ENCODE data around the gene ZCCHC7. TPM values are rescaled to one million over a fixed set of nuclear protein-coding genes. Genes with fewer than 3 reads are reported as not detected.
"Not testable (repeated sequence)": the region's sequence is repeated elsewhere in the genome, so short reads cannot be mapped to it uniquely, and the experiment has no call there.

ZCCHC7 gene
- total RNA-seq, 4 donors from 2014 or later = 12.1 to 19.1 (median 15.6) TPM

DNA sequence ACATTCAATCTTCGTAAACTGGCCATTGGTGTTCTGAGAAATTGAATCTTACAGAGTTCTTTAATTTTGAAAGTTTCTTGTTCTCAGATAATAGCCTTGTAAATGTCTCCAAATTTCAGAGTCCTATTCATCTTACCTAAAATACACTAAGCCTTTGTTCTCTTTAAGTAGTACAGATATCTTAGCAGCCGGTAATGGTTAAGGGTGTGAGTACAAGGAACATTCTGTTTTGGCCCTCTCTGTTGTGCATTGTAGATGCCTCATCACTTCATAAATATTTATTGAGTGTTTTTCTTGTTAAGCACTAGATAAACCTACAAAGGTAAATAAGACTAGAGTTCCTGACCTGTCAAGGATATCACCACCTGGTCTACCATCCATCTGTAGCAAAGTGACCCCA lies 35.2 kb downstream of the ZCCHC7 start:
- WGBS = 99% methylated on average over 2 of the region's 2 CpGs
- TF ChIP-seq EP300 (IDR thresholded peaks at IDR 0.05) = no peak
- no peak for TF ChIP-seq POLR2AphosphoS5 (IDR thresholded peaks at IDR 0.05)
- TF ChIP-seq POLR2A (IDR thresholded peaks at IDR 0.05; ENCODE audit: low read depth) = no peak
- TF ChIP-seq, protein P1, sequence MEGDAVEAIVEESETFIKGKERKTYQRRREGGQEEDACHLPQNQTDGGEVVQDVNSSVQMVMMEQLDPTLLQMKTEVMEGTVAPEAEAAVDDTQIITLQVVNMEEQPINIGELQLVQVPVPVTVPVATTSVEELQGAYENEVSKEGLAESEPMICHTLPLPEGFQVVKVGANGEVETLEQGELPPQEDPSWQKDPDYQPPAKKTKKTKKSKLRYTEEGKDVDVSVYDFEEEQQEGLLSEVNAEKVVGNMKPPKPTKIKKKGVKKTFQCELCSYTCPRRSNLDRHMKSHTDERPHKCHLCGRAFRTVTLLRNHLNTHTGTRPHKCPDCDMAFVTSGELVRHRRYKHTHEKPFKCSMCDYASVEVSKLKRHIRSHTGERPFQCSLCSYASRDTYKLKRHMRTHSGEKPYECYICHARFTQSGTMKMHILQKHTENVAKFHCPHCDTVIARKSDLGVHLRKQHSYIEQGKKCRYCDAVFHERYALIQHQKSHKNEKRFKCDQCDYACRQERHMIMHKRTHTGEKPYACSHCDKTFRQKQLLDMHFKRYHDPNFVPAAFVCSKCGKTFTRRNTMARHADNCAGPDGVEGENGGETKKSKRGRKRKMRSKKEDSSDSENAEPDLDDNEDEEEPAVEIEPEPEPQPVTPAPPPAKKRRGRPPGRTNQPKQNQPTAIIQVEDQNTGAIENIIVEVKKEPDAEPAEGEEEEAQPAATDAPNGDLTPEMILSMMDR (IDR thresholded peaks at IDR 0.05) = no peak

DNA sequence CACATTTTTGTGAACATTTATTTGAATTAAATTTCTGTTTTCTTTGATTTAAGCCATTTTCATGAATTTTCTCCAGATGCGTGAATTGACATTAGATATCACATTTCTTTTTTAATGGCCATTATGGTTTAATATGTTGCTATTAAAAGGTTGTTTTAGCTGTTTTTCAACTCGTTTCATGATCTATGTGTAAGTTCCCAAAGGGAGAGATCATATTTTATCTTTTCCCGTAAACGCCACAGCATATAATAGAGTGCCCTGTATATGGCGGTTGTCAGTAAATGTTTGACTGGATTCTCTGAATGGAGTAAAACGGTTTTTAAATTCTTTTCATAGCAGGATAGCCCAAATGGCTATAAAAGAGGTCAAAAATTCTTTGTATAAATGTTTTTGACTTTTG lies 35.8 kb downstream of the ZCCHC7 start:
- Histone ChIP-seq H3K36me3 (peaks cover 0 to 25% (median 5%) of the 10 kb centered on the region in 4 donors), H3K4me1 (no peaks in the 10 kb centered on the region), H3K27ac (replicated peaks in 1 of 4) (no peak overlapping the region), H3K27me3 (no peaks in the 10 kb centered on the region), H3K9me3 (no peaks in the 10 kb centered on the region), H3K4me3 (no peak overlapping the region)
- intact Hi-C loops (cut with DNase I) = no loop called here
- WGBS = 94% methylated on average over 6 of the region's 6 CpGs
- no peak for DNase-seq (ENCODE audit: extremely low spot score)
- TF ChIP-seq EP300 (IDR thresholded peaks at IDR 0.05) (no peak), POLR2A (IDR thresholded peaks at IDR 0.05; ENCODE audit: low read depth) (no peak), POLR2AphosphoS5 (IDR thresholded peaks at IDR 0.05) (no peak)
- TF ChIP-seq, protein P1 (IDR thresholded peaks at IDR 0.05) = no peak

More for the DNA sequence above, 35.2 kb downstream of the ZCCHC7 start:
- H3K27me3 ChIP-seq = no peaks in the 10 kb centered on the region
- no peak overlapping the region for H3K27ac ChIP-seq (replicated peaks in 1 of 4)
- no peak overlapping the region for H3K4me3 ChIP-seq
- H3K4me1 ChIP-seq = no peaks in the 10 kb centered on the region
- H3K36me3 ChIP-seq = peaks cover 0 to 21% (median 4%) of the 10 kb centered on the region in 4 donors
- no peak for DNase-seq (ENCODE audit: extremely low spot score)
- no peaks in the 10 kb centered on the region for H3K9me3 ChIP-seq
- intact Hi-C loops (cut with DNase I) = no loop called here

DNA sequence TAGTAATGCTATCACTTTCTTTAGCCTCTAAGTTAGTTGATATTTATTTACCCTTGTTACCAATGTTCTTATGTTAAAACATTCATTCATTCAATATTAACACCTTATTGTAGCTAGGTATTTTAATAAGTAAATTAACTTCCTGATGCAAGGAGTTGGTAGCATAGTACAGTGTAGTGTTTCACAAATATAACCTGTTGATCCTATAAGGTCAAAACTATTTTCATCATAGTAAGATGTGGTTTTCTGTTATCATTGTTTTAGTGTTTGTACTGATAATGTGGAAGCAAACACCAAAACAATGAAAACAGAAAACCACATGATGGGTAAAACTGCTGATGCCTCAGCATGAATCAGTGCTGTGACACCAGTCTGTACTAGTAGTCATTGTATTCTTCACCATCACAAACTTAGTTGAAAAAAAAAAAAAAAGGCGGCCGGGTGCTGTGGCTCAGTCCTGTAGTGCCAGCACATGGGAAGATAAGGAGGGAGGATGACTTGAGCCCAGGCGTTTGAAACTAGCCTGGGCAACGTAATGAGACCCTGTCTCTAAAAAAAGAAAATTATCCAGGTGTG lies 36.5 kb downstream of the ZCCHC7 start:
- TF ChIP-seq POLR2AphosphoS5 (IDR thresholded peaks at IDR 0.05) (no peak), POLR2A (IDR thresholded peaks at IDR 0.05; ENCODE audit: low read depth) (no peak), EP300 (IDR thresholded peaks at IDR 0.05) (no peak)
- Histone ChIP-seq H3K9me3 (no peaks in the 10 kb centered on the region), H3K4me1 (no peaks in the 10 kb centered on the region), H3K4me3 (no peak overlapping the region), H3K27ac (replicated peaks in 1 of 4) (no peak overlapping the region), H3K27me3 (no peaks in the 10 kb centered on the region), H3K36me3 (peaks cover 0 to 31% (median 8%) of the 10 kb centered on the region in 4 donors)
- intact Hi-C loops (cut with DNase I) = no loop called here
- 90% methylated on average over 4 of the region's 4 CpGs for WGBS
- no peak for DNase-seq (ENCODE audit: extremely low spot score)

DNA sequence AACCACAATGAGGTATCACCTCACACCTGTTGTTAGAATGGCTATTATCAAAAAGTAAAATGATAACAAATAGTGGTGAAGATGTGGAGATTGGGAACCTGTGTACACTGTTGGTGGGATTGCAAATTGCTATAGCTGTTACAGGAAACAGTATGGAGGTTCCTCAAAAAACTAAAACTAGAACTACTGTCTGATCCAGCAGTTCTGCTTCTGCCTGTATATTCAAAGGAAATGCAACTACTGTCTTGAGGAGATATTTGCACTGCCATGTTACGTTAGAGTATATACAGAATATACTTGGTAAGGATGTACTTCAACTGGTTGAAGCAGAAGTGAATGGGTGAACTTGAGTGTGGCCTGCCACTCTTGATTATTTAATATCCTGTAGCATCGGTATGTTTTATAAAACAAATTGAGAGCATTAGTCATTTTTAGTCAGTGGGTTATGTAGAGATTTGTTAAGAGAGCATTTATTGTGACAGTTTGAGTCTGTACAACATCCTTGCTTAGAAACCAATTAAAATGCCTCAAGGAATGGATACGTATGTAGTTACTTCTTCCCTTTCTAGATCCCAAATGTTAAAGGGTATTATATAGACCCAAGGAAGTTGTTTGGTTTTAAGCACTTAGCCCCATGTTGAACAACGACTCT lies 37.5 kb downstream of the ZCCHC7 start:
- no peaks in the 10 kb centered on the region for H3K9me3 ChIP-seq
- TF ChIP-seq POLR2AphosphoS5 (IDR thresholded peaks at IDR 0.05) = no peak
- no peak for TF ChIP-seq POLR2A (IDR thresholded peaks at IDR 0.05; ENCODE audit: low read depth)
- no peak for TF ChIP-seq EP300 (IDR thresholded peaks at IDR 0.05)
- TF ChIP-seq, protein P1 (IDR thresholded peaks at IDR 0.05) = no peak
- DNase-seq (ENCODE audit: extremely low spot score) = no peak
- H3K36me3 ChIP-seq = peaks cover 0 to 39% (median 13%) of the 10 kb centered on the region in 4 donors
- intact Hi-C loops (cut with DNase I) = no loop called here
- 87% methylated on average over 4 of the region's 4 CpGs for WGBS
- no peak overlapping the region for H3K27ac ChIP-seq (replicated peaks in 1 of 4)
- no peaks in the 10 kb centered on the region for H3K27me3 ChIP-seq
- H3K4me1 ChIP-seq = no peaks in the 10 kb centered on the region
- H3K4me3 ChIP-seq = no peak overlapping the region

DNA sequence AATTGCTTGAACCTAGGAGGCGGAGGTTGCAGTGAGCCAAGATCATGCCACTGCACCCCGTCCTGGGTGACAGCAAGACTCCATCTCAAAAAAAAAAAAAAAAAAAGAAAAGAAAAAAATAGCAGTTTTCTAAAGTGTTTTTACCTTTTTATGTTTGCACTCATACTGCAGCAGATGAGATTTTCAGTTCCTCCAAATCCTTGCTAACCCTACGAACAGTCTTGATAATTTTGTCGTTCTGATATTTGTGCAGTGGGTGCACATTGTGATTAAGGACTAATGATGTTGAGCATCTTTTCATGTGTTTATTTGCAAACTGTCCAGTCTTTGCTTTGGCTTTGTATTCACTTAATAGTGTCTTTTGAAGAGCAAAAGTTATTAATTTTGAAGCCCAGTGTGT lies 42.9 kb downstream of the ZCCHC7 start:
- DNase-seq (ENCODE audit: extremely low spot score) = no peak
- no peaks in the 10 kb centered on the region for H3K9me3 ChIP-seq
- H3K36me3 ChIP-seq = peaks cover 0 to 37% (median 18%) of the 10 kb centered on the region in 4 donors
- WGBS = 95% methylated on average over 4 of the region's 4 CpGs
- no peak for TF ChIP-seq POLR2A (IDR thresholded peaks at IDR 0.05; ENCODE audit: low read depth)
- no peak for TF ChIP-seq EP300 (IDR thresholded peaks at IDR 0.05)
- TF ChIP-seq, protein P1 (IDR thresholded peaks at IDR 0.05) = no peak
- TF ChIP-seq POLR2AphosphoS5 (IDR thresholded peaks at IDR 0.05) = no peak
- no peak overlapping the region for H3K4me3 ChIP-seq
- no peak overlapping the region for H3K27ac ChIP-seq (replicated peaks in 1 of 4)
- no peaks in the 10 kb centered on the region for H3K4me1 ChIP-seq
- intact Hi-C loops (cut with DNase I) = loop anchor here (10.0 kb wide), 1 partner anchor 62 kb away; no protein-coding TSS in a partner anchor
- no peaks in the 10 kb centered on the region for H3K27me3 ChIP-seq

DNA sequence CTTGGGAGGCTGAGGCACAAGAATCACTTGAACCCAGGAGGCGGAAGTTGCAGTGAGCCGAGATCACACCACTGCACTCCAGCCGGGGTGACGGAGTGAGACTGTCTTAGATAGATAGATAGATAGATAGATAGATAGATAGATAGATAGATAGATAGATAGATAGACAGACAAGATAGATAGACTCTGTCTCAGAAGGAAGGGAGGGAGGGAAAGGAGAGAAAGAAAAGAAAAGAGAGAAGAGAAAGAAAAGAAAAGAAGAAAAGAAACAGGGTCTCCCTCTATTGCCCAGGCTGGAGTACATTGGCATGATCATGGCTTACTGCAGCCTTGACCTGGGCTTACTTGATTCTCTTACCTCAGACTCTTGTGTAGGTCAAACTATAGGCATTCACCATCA lies 44.0 kb downstream of the ZCCHC7 start:
- not testable (repeated sequence) for H3K4me1 ChIP-seq; H3K4me3 ChIP-seq; H3K9me3 ChIP-seq; H3K27ac ChIP-seq (replicated peaks in 1 of 4); DNase-seq (ENCODE audit: extremely low spot score); H3K27me3 ChIP-seq
- 98% methylated on average over 4 of the region's 4 CpGs for WGBS
- H3K36me3 ChIP-seq = peaks cover 0 to 37% (median 18%) of the 10 kb centered on the region in 4 donors
- intact Hi-C loops (cut with DNase I) = loop anchor here (10.0 kb wide), 1 partner anchor 60 kb away; no protein-coding TSS in a partner anchor
